Esophagus squamous epithelium (tissue), 5 donors: ENCODE measurements around the gene MTFP1. TPM values are rescaled to one million over a fixed set of nuclear protein-coding genes. Genes with fewer than 3 reads are reported as not detected.

Experiments
- DNase-seq: peaks from one replicate; lab custom pipeline; 2025; lab: John Stamatoyannopoulos, UW
- H3K27ac ChIP-seq, 4 donors: fragments of 200-600 bp; sonication (generic); one replicate each; pipeline ENCODE4 v1.5.1; 2016 to 2019; ENCODE audit warnings: mild to moderate bottlenecking in 1 of 4
- H3K27me3 ChIP-seq, 4 donors: fragments of 200-600 bp; sonication (generic); 1 replicate in 3 of 4; 2 replicates in 1 of 4; pipeline versions ENCODE4 v1.5.1 to v1.6.0; 2017 to 2021; ENCODE audit warnings: antibody characterized with exemption in 1 of 4
- H3K36me3 ChIP-seq, 3 donors: fragments of 200-600 bp; sonication (generic); one replicate each; pipeline ENCODE4 v1.5.1; 2016 to 2019
- H3K4me1 ChIP-seq, 3 donors: fragments of 200-600 bp; sonication (generic); one replicate each; pipeline ENCODE4 v1.5.1; 2017 to 2019
- H3K4me3 ChIP-seq, 4 donors: fragments of 200-600 bp; sonication (generic); 1 replicate in 3 of 4; 2 replicates in 1 of 4; pipeline ENCODE4 v1.5.1; 2016 to 2019; ENCODE audit warnings: mild to moderate bottlenecking in 2 of 4, moderate library complexity in 1 of 4
- H3K9me3 ChIP-seq, 3 donors: fragments of 200-600 bp; sonication (generic); one replicate each; pipeline ENCODE4 v1.5.1; 2016 to 2019
- CTCF ChIP-seq, 6 experiments: fragments of 450-650 bp in 4 of 6; fragments of 200-600 bp in 2 of 6; sonication (generic) in 2 of 6; IDR thresholded peaks; one replicate each; pipeline ENCODE4 v1.5.1; 2016 to 2019; ENCODE audit warnings: antibody characterized with exemption in 6 of 6, mild to moderate bottlenecking in 4 of 6, moderate library complexity in 4 of 6
- POLR2A ChIP-seq, 4 donors: fragments of 450-650 bp; IDR thresholded peaks; one replicate each; pipeline ENCODE4 v1.6.1; 2017; ENCODE audit warnings: antibody characterized with exemption in 4 of 4, mild to moderate bottlenecking in 4 of 4, moderate library complexity in 3 of 4
- WGBS, 2 donors: methylation state at CpG; one replicate each; pipeline ENCODE4 v1.1.5; 2018; 5-methylcytosine and 5-hydroxymethylcytosine counted together
- intact Hi-C: fragments of 100-400 bp; cut with DNase I; formaldehyde crosslinking; loops from one replicate; pipeline ENCODE4 v1.15.0; 2022
- total RNA-seq, 4 donors: library from RNA; depleted of rRNA; stranded (reverse); fragments of >200 nt; gene quantifications; one replicate each; pipeline ENCODE4 v1.1.0, GENCODE V29; 2016
- donor health status: DM: yes; HTN: yes; CAD: no.

The MTFP1 gene
- total RNA-seq, 4 donors from 2014 or later, result 15.9 to 21.2 (median 19.0) TPM

DNA sequence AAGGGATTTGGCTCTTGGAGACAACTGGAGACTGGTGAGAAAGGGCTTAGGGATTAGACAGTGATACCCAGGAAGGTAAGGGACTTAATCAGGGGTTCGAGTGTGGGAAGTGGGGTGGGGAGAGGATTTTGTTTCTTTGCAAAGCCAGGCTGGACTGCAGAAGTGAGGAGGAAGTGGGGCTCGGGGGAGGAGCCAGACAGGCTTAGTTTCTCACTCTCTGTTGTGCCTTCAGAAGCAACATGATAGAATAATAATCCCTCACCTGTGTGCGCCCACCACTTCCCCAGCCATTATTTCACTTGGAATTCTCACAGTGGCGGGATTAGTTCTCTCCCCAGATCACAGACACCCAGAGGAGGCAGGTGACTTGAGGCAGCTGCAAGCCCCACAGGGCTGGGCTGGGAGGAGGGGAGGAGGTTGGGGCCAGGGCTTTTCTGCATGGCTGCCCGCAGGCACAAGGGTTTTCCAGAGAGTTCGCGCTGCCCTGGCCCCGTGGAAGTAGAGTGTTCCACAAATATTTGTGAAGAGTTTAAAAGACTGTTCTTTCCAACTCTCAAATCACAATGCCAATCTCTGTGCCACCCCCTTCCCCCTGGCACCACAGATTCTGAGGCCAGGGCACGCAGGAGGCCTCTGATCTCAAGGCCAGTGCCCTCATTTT lies 32.8 kb upstream of the MTFP1 start:
- WGBS, 2 donors, result 51 to 61% methylated on average over 5 to 9 of the region's 9 CpGs
- no peak for DNase-seq
- TF ChIP-seq CTCF (IDR thresholded peaks at IDR 0.05), result no peak
- no peak for TF ChIP-seq POLR2A (IDR thresholded peaks at IDR 0.05)
- H3K4me3 ChIP-seq, result no peak overlapping the region
- H3K4me1 ChIP-seq, result peaks cover 6 to 32% (median 10%) of the 10 kb centered on the region in 3 donors
- H3K9me3 ChIP-seq, result no peaks in the 10 kb centered on the region
- peaks cover 0 to 22% (median 0%) of the 10 kb centered on the region in 4 donors for H3K27me3 ChIP-seq
- H3K36me3 ChIP-seq, result no peaks in the 10 kb centered on the region
- intact Hi-C loops, result loop anchor here (5.0 kb wide), 1 partner anchor 35 kb away; the partner anchor contains the start of gene MTFP1
- no peak overlapping the region for H3K27ac ChIP-seq

DNA sequence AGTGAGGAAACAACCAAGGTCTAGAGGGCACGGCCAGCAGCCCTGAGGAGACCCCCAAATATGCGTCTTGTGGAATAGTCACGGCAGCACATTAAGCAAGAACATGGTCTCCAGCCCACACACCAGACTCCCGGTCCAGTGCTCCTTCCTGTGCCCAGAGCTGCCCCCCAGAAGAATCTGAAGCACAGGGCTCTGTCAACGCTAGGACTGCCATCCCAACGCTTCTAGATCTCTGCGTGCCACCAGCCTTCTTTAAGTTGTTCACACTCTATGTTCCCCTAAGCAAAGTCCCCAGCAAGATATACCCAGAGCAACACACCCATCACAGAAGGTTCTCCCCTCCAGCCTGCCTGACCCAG lies 32.3 kb upstream of the MTFP1 start:
- H3K4me1 ChIP-seq, result peaks cover 12 to 36% (median 14%) of the 10 kb centered on the region in 3 donors
- H3K36me3 ChIP-seq, result no peaks in the 10 kb centered on the region
- H3K4me3 ChIP-seq, result no peak overlapping the region
- 73 to 75% methylated on average over 4 of the region's 7 CpGs for WGBS, 2 donors
- no peak for DNase-seq
- H3K9me3 ChIP-seq, result no peaks in the 10 kb centered on the region
- intact Hi-C loops, result loop anchor here (5.0 kb wide), 1 partner anchor 34 kb away; the partner anchor contains the start of gene MTFP1
- no peak for TF ChIP-seq POLR2A (IDR thresholded peaks at IDR 0.05)
- TF ChIP-seq CTCF (IDR thresholded peaks at IDR 0.05), result no peak
- peaks cover 0 to 25% (median 0%) of the 10 kb centered on the region in 4 donors for H3K27me3 ChIP-seq
- no peak overlapping the region for H3K27ac ChIP-seq

DNA sequence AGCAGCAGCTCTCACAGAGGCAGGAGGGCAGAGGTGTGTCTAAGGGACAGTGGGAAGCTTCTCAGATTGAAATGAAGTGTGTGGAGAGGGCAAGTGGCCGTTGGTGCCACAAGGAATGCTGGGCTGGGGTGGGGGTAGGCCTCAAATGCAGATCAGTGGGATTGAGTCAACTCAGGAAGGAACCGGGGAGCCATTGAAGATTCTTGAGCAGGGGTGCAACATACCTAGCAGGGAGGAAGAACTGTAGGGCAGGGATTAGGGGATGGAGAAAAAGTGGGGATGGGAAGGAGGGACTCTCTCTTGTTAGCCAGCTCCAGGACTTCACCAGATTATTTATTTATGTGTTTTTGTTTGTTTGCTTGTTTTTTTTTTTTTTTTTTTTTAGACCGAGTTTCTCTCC lies 31.7 kb upstream of the MTFP1 start:
- peaks cover 0 to 25% (median 0%) of the 10 kb centered on the region in 4 donors for H3K27me3 ChIP-seq
- H3K4me1 ChIP-seq, result peaks cover 14 to 41% (median 17%) of the 10 kb centered on the region in 3 donors
- DNase-seq, result no peak
- no peaks in the 10 kb centered on the region for H3K9me3 ChIP-seq
- WGBS, 2 donors, result 71 to 83% methylated on average over 3 of the region's 3 CpGs
- intact Hi-C loops, result loop anchor here (5.0 kb wide), 1 partner anchor 33 kb away; the partner anchor contains the start of gene MTFP1
- TF ChIP-seq POLR2A (IDR thresholded peaks at IDR 0.05), result no peak
- TF ChIP-seq CTCF (IDR thresholded peaks at IDR 0.05), result no peak
- no peak overlapping the region for H3K27ac ChIP-seq
- H3K4me3 ChIP-seq, result no peak overlapping the region
- H3K36me3 ChIP-seq, result no peaks in the 10 kb centered on the region

GRCh38 chr22:30396871-30397655 lies 28.5 kb upstream of the MTFP1 start, which contains the start of gene SEC14L2:
SEC14L2 (plus strand) TSS chr22:30397018; CDS start chr22:30397117, 99 bp downstream.
- H3K36me3 ChIP-seq, result peaks cover 0 to 15% (median 0%) of the 10 kb centered on the region in 3 donors
- intact Hi-C loops, result no loop called here
- H3K4me1 ChIP-seq, result peaks cover 20 to 64% (median 24%) of the 10 kb centered on the region in 3 donors
- WGBS, 2 donors, result no CpG with 5 or more reads among the region's 56 CpGs
- H3K27ac ChIP-seq, result peak within 1 kb of the TSS; percentile 71 to 85 (median 84)
- peak within 1 kb of the TSS; percentile 61 to 89 (median 72) for H3K4me3 ChIP-seq
- H3K27me3 ChIP-seq, result peaks cover 0 to 25% (median 0%) of the 10 kb centered on the region in 4 donors
- TF ChIP-seq CTCF (IDR thresholded peaks at IDR 0.05) (no peak), POLR2A (IDR thresholded peaks at IDR 0.05) (peak in 2 of 4 donors; percentile 31 to 59)
- no peak for DNase-seq
- no peaks in the 10 kb centered on the region for H3K9me3 ChIP-seq
